HG03432 (cell line): Measurements from ENCODE around the gene CNTNAP2.
A peak's percentile ranks its signal among the peaks of the same experiment; 100 is the strongest.

Experiments
- ATAC-seq: cut with Tn5 transposase; IDR thresholded peaks from one replicate; pipeline ENCODE4 v1.9.1; 2021; ENCODE audit warnings: mild to moderate bottlenecking, moderate library complexity; ENCODE audit not compliant: unreplicated experiment

Gene CNTNAP2

GRCh38 chr7:148108381-148108780, 1991.8 kb downstream of the CNTNAP2 start:
- no peak for ATAC-seq

GRCh38 chr7:148110097-148110868, 1993.7 kb downstream of the CNTNAP2 start:
- no peak for ATAC-seq

DNA sequence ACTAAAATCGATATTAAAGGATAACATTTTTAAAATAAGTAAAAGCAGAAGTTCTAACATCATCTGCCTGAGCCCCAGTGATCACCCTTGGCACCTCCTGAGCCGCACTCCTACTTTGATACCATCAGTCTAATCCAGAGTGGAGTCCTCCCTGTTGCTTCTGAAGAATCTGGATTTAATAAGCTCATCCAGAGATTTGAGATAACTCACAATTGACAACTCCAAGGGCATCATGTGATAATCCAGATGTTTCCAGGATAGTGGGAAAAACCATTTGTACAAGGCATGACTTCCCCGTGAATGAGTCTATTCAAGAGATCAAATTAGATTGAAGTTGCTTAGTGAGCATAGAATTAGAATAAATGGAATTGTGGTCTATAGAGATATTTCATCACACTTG, 1998.2 kb downstream of the CNTNAP2 start:
- ATAC-seq: no peak

GRCh38 chr7:148115308-148115707, 1998.7 kb downstream of the CNTNAP2 start:
- ATAC-seq: no peak

- ATAC-seq: peak; percentile 62
Observed at GRCh38 chr7:148116195-148116594, 1999.6 kb downstream of the CNTNAP2 start.

GRCh38 chr7:148116829-148117403, 2000.3 kb downstream of the CNTNAP2 start:
- no peak for ATAC-seq

DNA sequence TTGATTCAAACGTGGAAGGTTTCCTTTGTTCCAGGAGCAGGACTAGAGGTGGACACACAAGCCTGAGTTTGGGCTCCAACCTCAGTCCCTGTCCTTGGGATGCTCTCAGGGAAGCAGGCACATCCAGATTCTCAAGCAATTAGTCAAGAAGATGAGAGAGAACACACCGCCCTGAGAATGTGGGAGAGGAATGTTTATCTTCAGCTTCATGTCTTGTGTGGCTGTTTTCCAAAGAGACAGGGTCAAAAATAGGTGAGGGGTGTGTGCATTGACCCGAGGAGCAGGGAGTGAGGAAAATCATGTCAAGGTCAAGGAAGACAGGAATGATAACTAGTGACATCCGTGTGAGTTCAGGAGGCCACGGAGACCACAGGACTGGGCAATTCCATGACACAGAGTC, 2001.8 kb downstream of the CNTNAP2 start:
- no peak for ATAC-seq

DNA sequence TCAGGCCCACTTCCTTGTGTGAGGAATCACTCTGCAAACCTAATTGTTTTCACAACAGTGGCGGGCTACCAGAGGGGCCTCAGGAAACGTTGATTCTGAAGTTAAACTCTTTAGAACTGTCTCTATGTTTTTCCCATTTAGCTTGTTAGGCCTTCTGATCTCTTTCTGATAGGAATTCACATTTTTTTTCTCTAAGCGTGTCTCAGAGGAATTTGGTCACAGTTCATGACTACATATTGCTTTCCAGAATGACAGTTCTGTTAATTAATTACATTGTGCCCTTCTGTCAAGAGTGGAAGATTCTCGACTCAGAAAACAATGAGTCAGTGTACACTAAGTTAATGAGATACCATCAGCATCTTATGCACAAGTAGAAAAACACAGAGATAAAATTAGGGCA, 2004.8 kb downstream of the CNTNAP2 start:
- ATAC-seq: peak; percentile 67

DNA sequence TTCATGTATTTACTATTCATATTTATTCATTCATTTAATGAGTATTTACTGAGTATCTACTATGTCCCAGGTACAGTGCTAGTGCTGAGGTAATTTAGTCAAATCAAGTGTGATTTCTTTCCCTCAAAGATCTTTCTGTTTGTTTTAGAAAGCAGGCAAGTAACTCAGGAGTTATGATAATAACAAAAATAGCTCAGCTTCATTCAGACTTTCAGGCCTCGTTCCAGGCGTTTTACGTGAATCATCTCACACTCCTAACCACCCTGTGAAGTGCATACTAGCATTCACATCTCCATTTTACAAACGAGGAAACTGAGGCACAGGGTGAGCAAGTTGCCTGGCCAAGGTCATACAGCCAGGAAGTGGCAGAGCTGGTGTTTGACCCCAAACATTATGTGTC, 2005.2 kb downstream of the CNTNAP2 start:
- peak; percentile 10 for ATAC-seq

DNA sequence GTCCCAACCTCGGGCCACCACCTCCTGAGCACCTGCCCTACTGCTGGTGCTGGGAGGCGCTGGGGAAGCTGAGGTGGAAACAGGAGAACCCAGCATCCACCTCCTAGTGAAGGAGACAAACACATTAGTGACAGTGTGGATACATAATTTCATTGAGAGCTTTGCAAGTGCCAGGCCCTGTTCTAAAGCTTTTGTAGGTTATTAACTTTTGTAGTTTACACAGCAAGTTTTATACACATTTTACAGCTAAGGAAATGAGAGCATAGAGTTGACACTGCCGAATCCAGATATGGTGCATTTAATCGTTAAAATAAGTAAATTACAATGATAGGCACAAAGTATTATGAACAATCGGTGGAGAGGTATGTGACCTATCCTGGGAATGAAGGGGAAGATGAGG, 2007.9 kb downstream of the CNTNAP2 start:
- no peak for ATAC-seq

DNA sequence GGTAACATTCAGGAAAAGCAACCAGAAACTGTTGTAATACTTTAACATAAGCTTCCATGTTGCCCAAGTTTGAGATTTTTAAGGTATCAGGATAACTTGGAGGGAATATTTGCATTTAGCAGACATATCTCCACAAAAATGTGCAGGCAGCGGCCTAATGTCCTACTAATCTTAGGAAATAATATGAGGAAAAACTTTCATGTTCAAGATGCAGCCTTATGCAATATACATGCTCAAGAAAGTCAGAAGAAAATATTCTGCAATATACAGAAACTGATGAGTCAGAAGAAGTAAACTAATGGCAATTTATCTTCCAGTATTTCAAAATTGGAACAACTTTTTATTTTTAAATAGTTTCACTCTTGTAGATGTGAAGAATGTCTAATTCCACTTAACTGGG, 2010.8 kb downstream of the CNTNAP2 start:
- no peak for ATAC-seq

DNA sequence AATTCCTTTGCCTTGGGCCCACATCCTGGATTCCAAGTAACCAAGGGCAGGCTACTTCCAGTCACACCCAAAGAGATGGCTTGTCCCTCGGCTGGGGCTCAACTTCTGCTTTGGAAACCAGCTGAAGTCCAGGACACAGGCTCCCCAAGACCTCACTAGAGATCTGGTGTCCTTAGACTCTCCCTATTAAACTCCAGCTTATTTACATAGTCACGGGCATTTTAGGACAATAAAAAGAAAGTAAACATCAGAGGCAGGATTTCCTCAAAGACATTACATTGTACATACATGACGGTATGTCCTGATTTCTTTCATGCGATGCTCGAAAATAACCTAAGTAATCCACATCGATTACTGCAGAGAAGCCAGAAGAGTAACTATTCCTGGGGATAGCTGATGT, 2012.4 kb downstream of the CNTNAP2 start:
- ATAC-seq: no peak

DNA sequence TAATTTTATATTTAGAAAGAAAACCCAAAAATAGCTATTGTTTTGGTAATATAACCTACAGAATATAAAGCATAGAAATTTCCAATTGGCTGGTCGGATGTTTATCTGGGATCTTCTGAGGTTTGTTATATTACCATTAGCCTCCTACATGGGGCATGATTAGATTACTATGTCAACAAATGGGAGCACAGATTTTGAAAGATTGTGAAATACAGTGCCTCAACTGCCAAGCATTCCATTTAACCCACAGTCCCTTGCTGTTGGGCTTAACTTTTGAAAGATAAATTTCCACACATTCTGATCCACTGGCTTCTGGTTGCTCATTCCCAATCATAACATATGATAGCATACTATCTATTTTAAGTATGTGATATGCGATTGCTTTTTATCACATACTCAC, 2018.5 kb downstream of the CNTNAP2 start:
- ATAC-seq: no peak

GRCh38 chr7:148135997-148136396, 2019.4 kb downstream of the CNTNAP2 start:
- no peak for ATAC-seq

- ATAC-seq: no peak
Observed at GRCh38 chr7:148142660-148143248, 2026.2 kb downstream of the CNTNAP2 start.

DNA sequence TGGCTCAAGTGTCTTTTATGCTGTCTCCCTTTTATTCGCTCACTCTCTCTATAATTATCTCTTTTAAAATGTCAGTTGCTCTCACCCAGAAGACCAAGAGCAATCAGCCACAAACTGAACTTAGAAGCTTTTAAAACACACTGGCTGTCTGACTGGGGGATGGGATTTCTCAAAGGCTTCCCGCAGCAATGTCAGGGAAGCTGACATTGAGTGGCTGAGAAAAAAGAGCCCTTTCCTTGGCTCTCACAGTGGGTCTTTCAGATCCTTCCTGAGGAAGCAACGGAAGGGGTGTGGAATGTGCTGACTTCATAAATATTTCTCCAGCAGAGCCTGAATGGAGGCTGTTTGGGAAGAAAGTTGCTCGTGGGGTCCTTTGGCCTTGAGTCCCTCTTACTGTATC, 2028.2 kb downstream of the CNTNAP2 start:
- ATAC-seq: no peak

DNA sequence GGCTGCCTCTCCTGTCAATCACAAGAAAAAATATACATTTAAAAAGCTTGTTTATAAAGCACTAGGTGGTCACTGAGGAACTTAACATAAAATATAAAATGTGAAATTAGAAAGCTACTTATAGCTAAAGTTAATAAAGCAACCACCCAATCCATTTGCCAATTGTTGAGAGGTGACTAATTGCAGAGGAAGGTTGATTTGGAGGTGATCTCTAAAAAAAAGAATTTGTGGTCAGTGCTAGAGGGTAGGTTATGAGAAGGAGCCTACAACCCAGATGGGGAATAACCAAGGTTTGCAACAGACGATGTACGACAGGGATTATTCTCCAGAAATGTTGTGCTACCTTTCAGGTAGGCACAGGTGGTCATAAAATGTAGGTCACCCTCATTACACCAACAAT, 2029.7 kb downstream of the CNTNAP2 start:
- no peak for ATAC-seq

GRCh38 chr7:148147438-148147837, 2030.8 kb downstream of the CNTNAP2 start:
- ATAC-seq: no peak

DNA sequence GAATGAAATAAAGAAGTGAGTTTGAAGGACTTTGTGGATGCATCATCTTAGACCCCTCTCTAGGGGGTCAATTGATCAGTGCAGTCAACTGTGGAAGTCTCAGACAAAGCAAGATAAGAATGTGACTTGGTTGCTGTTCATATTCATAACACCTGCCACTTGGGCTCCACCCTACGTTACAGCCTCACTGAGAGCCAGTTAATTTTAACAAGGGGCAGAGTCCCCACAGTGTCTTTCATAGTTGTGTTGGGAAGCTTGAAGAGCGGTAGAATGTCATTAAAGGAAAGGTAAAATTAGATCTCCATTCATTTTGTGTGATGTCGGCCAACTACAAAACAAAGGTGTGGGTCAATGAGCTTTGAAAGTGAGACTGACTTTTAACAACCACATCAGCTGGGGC, 2031.9 kb downstream of the CNTNAP2 start:
- no peak for ATAC-seq

DNA sequence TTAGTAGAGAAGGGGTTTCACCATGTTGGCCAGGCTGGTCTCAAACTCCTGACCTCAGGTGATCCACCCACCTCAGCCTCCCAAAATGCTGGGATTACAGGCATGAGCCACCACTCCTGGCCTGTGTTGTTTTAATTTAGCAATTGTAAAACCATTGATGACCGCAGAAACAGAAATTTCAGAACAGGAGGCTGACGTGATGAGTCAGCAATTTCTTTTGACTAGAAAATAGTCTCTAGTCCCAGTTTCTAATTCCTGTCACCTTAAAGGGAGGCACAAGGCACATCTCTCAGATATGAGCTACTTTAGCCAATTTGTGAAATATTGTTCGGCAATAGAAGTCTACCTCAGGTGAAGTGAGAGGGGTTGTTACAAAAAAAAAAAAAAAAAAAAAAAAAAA, 2033.1 kb downstream of the CNTNAP2 start:
- ATAC-seq: no peak

- no peak for ATAC-seq
Observed at GRCh38 chr7:148151778-148152177, 2035.2 kb downstream of the CNTNAP2 start.

GRCh38 chr7:148153616-148154284, 2037.1 kb downstream of the CNTNAP2 start:
- ATAC-seq: no peak
